Hepatocyte (in vitro differentiated cells): ENCODE results near the gene HSD17B2. TPM values are rescaled to one million over a fixed set of nuclear protein-coding genes. Genes with fewer than 3 reads are reported as not detected.

ENCODE experiments used
- DNase-seq: peaks from one replicate; pipeline ENCODE4 v3.0.0-alpha.2; 2016; ENCODE audit warnings: low spot score
- H2AFZ ChIP-seq: fragments of 200-600 bp; sonication (generic); 2 replicates; pipeline ENCODE4 v1.6.0; 2016; ENCODE audit warnings: antibody characterized with exemption, mild to moderate bottlenecking
- H3K27ac ChIP-seq: fragments of 200-600 bp; sonication (generic); 2 replicates; pipeline ENCODE4 v1.5.1; 2016; ENCODE audit warnings: mild to moderate bottlenecking
- H3K27me3 ChIP-seq: fragments of 200-600 bp; sonication (generic); 2 replicates; pipeline ENCODE4 v1.6.1; 2016
- H3K36me3 ChIP-seq: fragments of 200-600 bp; sonication (generic); replicated peaks from 2 replicates; pipeline ENCODE4 v1.5.1; 2016; ENCODE audit warnings: low read depth; ENCODE audit not compliant: insufficient read depth
- H3K4me1 ChIP-seq: fragments of 200-600 bp; sonication (generic); 2 replicates; pipeline ENCODE4 v1.5.1; 2016; ENCODE audit warnings: mild to moderate bottlenecking, moderate library complexity; ENCODE audit not compliant: insufficient read depth
- H3K4me2 ChIP-seq: fragments of 200-600 bp; sonication (generic); 2 replicates; pipeline ENCODE4 v1.6.0; 2016
- H3K4me3 ChIP-seq: fragments of 200-600 bp; sonication (generic); 2 replicates; pipeline ENCODE4 v1.5.1; 2016; ENCODE audit warnings: mild to moderate bottlenecking
- H3K79me2 ChIP-seq: fragments of 200-600 bp; sonication (generic); 2 replicates; pipeline ENCODE4 v1.6.0; 2017; ENCODE audit warnings: mild to moderate bottlenecking
- H3K9me2 ChIP-seq: fragments of 200-600 bp; sonication (generic); replicated peaks from 2 replicates; pipeline ENCODE4 v1.6.0; 2017; ENCODE audit warnings: mild to moderate bottlenecking; ENCODE audit not compliant: insufficient read depth
- H3K9me3 ChIP-seq: fragments of 200-600 bp; sonication (generic); 2 replicates; pipeline ENCODE4 v1.5.1; 2016; ENCODE audit warnings: low read depth, mild to moderate bottlenecking
- H4K20me1 ChIP-seq: fragments of 200-600 bp; sonication (generic); 2 replicates; pipeline ENCODE4 v1.6.0; 2016; ENCODE audit warnings: mild to moderate bottlenecking; ENCODE audit not compliant: insufficient read depth, poor library complexity, severe bottlenecking
- CTCF ChIP-seq: fragments of 200-600 bp; sonication (generic); IDR thresholded peaks from 2 replicates; pipeline ENCODE4 v1.5.1; 2016; ENCODE audit warnings: antibody characterized with exemption, mild to moderate bottlenecking; ENCODE audit not compliant: poor library complexity
- EZH2 ChIP-seq: fragments of 200-600 bp; sonication (generic); IDR thresholded peaks from 2 replicates; pipeline ENCODE4 v1.6.1; 2016; ENCODE audit warnings: antibody characterized with exemption, mild to moderate bottlenecking, borderline replicate concordance
- EZH2phosphoT487 ChIP-seq: fragments of 200-600 bp; sonication (generic); IDR thresholded peaks from one replicate; pipeline ENCODE4 v1.6.1; 2018; ENCODE audit warnings: antibody characterized with exemption, mild to moderate bottlenecking, low read depth, moderate library complexity; ENCODE audit not compliant: unreplicated experiment, severe bottlenecking
- whole genome bisulfite sequencing: methylation state at CpG from one replicate; pipeline ENCODE4 v1.1.6; 2016; ENCODE audit warnings: low lambda C conversion rate; ENCODE audit errors: missing lambda C conversion rate; 5-methylcytosine and 5-hydroxymethylcytosine counted together
- polyA plus RNA-seq: library from polyadenylated mRNA; unstranded; fragments of >200 nt; fragmentation: Nextera tagmentation; extraction: Ambion mirVana; gene quantifications from 2 replicates; pipeline ENCODE4 v1.2.1, GENCODE V29; 2016
- total RNA-seq: library from RNA; depleted of rRNA; stranded (reverse); fragments of >200 nt; gene quantifications from 2 replicates; pipeline ENCODE4 v1.2.3, GENCODE V29; 2014

Gene HSD17B2
- total and polyA plus RNA-seq, 2 experiments from 2014 or later = 75.6 to 91.1 TPM

GRCh38 chr16:82050506-82050905, 15.5 kb downstream of the HSD17B2 start:
- H3K4me2 ChIP-seq = peak overlapping the region; percentile 54
- H3K79me2 ChIP-seq = peaks cover 75% of the 10 kb centered on the region
- H3K4me3 ChIP-seq = no peak overlapping the region
- H3K4me1 ChIP-seq = peaks cover 27% of the 10 kb centered on the region
- DNase-seq = no peak
- H3K9me2 ChIP-seq = no peaks in the 10 kb centered on the region
- no peaks in the 10 kb centered on the region for H3K9me3 ChIP-seq
- no peaks in the 10 kb centered on the region for H3K36me3 ChIP-seq
- no peaks in the 10 kb centered on the region for H3K27me3 ChIP-seq
- no peak for TF ChIP-seq EZH2phosphoT487
- no peak for TF ChIP-seq CTCF
- TF ChIP-seq EZH2 = no peak
- WGBS = 52% methylated on average over 3 of the region's 3 CpGs
- H4K20me1 ChIP-seq = no peaks in the 10 kb centered on the region
- no peak overlapping the region for H2AFZ ChIP-seq
- peak overlapping the region; percentile 67 for H3K27ac ChIP-seq

GRCh38 chr16:82050909-82051357, 15.9 kb downstream of the HSD17B2 start:
- Histone ChIP-seq H3K79me2 (peaks cover 71% of the 10 kb centered on the region), H3K27ac (no peak overlapping the region), H3K27me3 (no peaks in the 10 kb centered on the region), H3K4me1 (peaks cover 23% of the 10 kb centered on the region), H4K20me1 (no peaks in the 10 kb centered on the region), H3K9me3 (no peaks in the 10 kb centered on the region), H3K9me2 (no peaks in the 10 kb centered on the region), H3K4me3 (no peak overlapping the region), H2AFZ (no peak overlapping the region), H3K4me2 (peak overlapping the region; percentile 54), H3K36me3 (no peaks in the 10 kb centered on the region)
- 63% methylated on average over 4 of the region's 4 CpGs for WGBS
- no peak for TF ChIP-seq EZH2
- TF ChIP-seq EZH2phosphoT487 = no peak
- no peak for TF ChIP-seq CTCF
- DNase-seq = no peak

GRCh38 chr16:82051656-82052055, 16.6 kb downstream of the HSD17B2 start:
- Histone ChIP-seq H3K4me3 (no peak overlapping the region), H3K27me3 (no peaks in the 10 kb centered on the region), H3K9me2 (no peaks in the 10 kb centered on the region), H2AFZ (no peak overlapping the region), H3K4me2 (peak overlapping the region; percentile 39), H3K36me3 (no peaks in the 10 kb centered on the region), H4K20me1 (no peaks in the 10 kb centered on the region), H3K27ac (no peak overlapping the region), H3K9me3 (no peaks in the 10 kb centered on the region), H3K79me2 (peaks cover 64% of the 10 kb centered on the region), H3K4me1 (peaks cover 24% of the 10 kb centered on the region)
- WGBS = 89% methylated on average over 5 of the region's 5 CpGs
- no peak for DNase-seq
- TF ChIP-seq EZH2 = no peak
- no peak for TF ChIP-seq CTCF
- no peak for TF ChIP-seq EZH2phosphoT487

GRCh38 chr16:82055117-82055516, 20.1 kb downstream of the HSD17B2 start:
- Histone ChIP-seq H3K4me3 (no peak overlapping the region), H3K27me3 (no peaks in the 10 kb centered on the region), H3K79me2 (peaks cover 53% of the 10 kb centered on the region), H3K27ac (peak overlapping the region; percentile 33), H3K9me2 (no peaks in the 10 kb centered on the region), H3K4me2 (no peak overlapping the region), H3K4me1 (peaks cover 24% of the 10 kb centered on the region), H3K36me3 (no peaks in the 10 kb centered on the region), H2AFZ (no peak overlapping the region), H4K20me1 (no peaks in the 10 kb centered on the region), H3K9me3 (no peaks in the 10 kb centered on the region)
- DNase-seq = no peak
- 93% methylated on average over 3 of the region's 3 CpGs for WGBS
- TF ChIP-seq EZH2phosphoT487 (no peak), CTCF (no peak), EZH2 (no peak)
